Fibroblast of villous mesenchyme (primary cell): ENCODE measurements around the gene GLB1L3. TPM values are rescaled to one million over a fixed set of nuclear protein-coding genes. Genes with fewer than 3 reads are reported as not detected.

Experiments
- DNase-seq: peaks from one replicate; pipeline ENCODE4 v3.0.0-alpha.2; 2010; ENCODE audit warnings: low read depth
- H3K4me3 ChIP-seq: 2 replicates; pipeline ENCODE4 v1.5.1; 2011; ENCODE audit warnings: low read depth, mild to moderate bottlenecking, low read length
- total RNA-seq: library from RNA; depleted of rRNA; stranded (reverse); fragments of >200 nt; gene quantifications from 2 replicates; pipeline ENCODE4 v1.2.3, GENCODE V29; 2012
- TF ChIP-seq, protein P1 (sequence below): IDR thresholded peaks from 2 replicates; pipeline ENCODE4 v1.5.1; 2012; ENCODE audit warnings: low read depth, mild to moderate bottlenecking, low read length; ENCODE audit not compliant: insufficient read depth

Gene GLB1L3
- total RNA-seq, 1 donor: not detected

GRCh38 chr11:134361661-134362060 lies 85.5 kb downstream of the GLB1L3 start:
- H3K4me3 ChIP-seq: no peak overlapping the region
- TF ChIP-seq, protein P1, sequence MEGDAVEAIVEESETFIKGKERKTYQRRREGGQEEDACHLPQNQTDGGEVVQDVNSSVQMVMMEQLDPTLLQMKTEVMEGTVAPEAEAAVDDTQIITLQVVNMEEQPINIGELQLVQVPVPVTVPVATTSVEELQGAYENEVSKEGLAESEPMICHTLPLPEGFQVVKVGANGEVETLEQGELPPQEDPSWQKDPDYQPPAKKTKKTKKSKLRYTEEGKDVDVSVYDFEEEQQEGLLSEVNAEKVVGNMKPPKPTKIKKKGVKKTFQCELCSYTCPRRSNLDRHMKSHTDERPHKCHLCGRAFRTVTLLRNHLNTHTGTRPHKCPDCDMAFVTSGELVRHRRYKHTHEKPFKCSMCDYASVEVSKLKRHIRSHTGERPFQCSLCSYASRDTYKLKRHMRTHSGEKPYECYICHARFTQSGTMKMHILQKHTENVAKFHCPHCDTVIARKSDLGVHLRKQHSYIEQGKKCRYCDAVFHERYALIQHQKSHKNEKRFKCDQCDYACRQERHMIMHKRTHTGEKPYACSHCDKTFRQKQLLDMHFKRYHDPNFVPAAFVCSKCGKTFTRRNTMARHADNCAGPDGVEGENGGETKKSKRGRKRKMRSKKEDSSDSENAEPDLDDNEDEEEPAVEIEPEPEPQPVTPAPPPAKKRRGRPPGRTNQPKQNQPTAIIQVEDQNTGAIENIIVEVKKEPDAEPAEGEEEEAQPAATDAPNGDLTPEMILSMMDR: no peak
- DNase-seq: no peak

DNA sequence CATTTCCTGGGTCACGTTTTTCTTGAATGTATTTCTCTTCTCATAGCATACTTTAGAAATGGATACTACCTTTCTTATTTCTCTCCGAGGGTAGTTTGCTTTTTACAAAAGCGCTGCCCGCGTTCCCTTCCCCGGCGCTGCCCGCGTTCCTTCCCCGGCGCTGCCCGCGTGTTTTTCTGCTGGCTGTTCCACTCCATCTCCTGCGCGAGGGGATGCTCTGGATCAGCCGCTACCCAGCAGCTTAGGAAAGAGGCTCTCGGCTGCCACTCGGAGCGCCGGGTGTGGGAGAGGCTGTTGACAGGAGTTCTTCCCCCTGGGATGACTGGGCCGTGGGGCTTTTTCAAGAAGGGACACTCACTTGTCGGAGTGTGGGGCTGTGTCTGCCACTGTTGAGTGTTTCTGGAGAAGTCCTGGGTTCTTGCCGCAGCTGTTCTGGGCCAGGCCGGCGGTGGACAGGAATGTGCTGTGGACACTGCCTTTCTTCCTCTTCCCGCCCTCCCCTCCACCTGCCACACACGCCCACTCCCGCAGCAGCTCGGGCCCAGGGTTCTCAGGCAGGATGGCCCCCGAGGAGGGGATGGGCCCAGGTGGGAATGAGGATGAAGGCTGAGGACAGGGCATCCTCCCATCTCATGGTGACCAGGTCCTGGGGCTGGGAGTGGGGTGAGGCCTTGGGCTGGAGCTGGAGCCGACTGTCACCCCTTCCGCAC lies 86.2 kb downstream of the GLB1L3 start:
- DNase-seq: no peak
- TF ChIP-seq, protein P1: no peak
- no peak overlapping the region for H3K4me3 ChIP-seq

GRCh38 chr11:134363161-134363560 lies 87.0 kb downstream of the GLB1L3 start:
- TF ChIP-seq, protein P1: no peak
- H3K4me3 ChIP-seq: no peak overlapping the region
- no peak for DNase-seq

- TF ChIP-seq, protein P1: no peak
- no peak overlapping the region for H3K4me3 ChIP-seq
- DNase-seq: no peak
These were observed 87.4 kb downstream of the GLB1L3 start for GRCh38 chr11:134363592-134363991.

GRCh38 chr11:134364261-134364660 lies 88.1 kb downstream of the GLB1L3 start:
- H3K4me3 ChIP-seq: no peak overlapping the region
- DNase-seq: no peak
- TF ChIP-seq, protein P1: no peak

GRCh38 chr11:134365011-134365925 lies 89.1 kb downstream of the GLB1L3 start:
- no peak for DNase-seq
- no peak overlapping the region for H3K4me3 ChIP-seq
- TF ChIP-seq, protein P1: no peak
